GM23338 (cell line): ENCODE results near the gene SLC25A34.

Experiments used
- CREB1 ChIP-seq: fragments of 250-450 bp; sonication (Bioruptor Pico); IDR thresholded peaks from 2 replicates; pipeline ENCODE4 v1.5.0; 2020; ENCODE audit warnings: low read depth, mild to moderate bottlenecking, moderate library complexity
- ETS1 ChIP-seq: IDR thresholded peaks from 2 replicates; pipeline ENCODE4 v1.6.1; 2016; ENCODE audit warnings: antibody characterized with exemption
- EZH2 ChIP-seq: fragments of 200-600 bp; sonication (generic); IDR thresholded peaks from one replicate; pipeline ENCODE4 v1.8.0; 2017; ENCODE audit warnings: antibody characterized with exemption, mild to moderate bottlenecking, low read depth; ENCODE audit not compliant: unreplicated experiment
- EZH2phosphoT487 ChIP-seq: fragments of 200-600 bp; sonication (generic); IDR thresholded peaks from one replicate; pipeline ENCODE4 v1.8.1; 2018; ENCODE audit warnings: antibody characterized with exemption; ENCODE audit not compliant: unreplicated experiment
- JUNB ChIP-seq: IDR thresholded peaks from one replicate; pipeline ENCODE4 v1.6.1; 2016; ENCODE audit warnings: antibody characterized with exemption; ENCODE audit not compliant: unreplicated experiment
- POLR2AphosphoS5 ChIP-seq: IDR thresholded peaks from 2 replicates; pipeline ENCODE4 v1.6.1; 2016; ENCODE audit warnings: antibody characterized with exemption, low read depth
- REST ChIP-seq: IDR thresholded peaks from one replicate; pipeline ENCODE4 v1.6.1; 2018; ENCODE audit warnings: antibody characterized with exemption; ENCODE audit not compliant: unreplicated experiment
- ZNF114 ChIP-seq: fragments of 250-450 bp; sonication (Bioruptor Pico); IDR thresholded peaks from 2 replicates; pipeline ENCODE4 v1.5.0; 2020; ENCODE audit warnings: mild to moderate bottlenecking, moderate library complexity
- TF ChIP-seq, protein P1 (sequence below), 2 experiments: fragments of 200-600 bp in 1 of 2; sonication (generic) in 1 of 2; conservative IDR thresholded peaks; 2 replicates each; pipeline versions ENCODE4 v1.5.1 to v1.6.1; 2016 to 2017; ENCODE audit warnings: antibody characterized with exemption in 2 of 2, low read depth in 2 of 2, mild to moderate bottlenecking in 2 of 2, moderate library complexity in 1 of 2

- TF ChIP-seq POLR2AphosphoS5, result no peak
- no peak for TF ChIP-seq EZH2phosphoT487
- no peak for TF ChIP-seq REST
- TF ChIP-seq, protein P1, sequence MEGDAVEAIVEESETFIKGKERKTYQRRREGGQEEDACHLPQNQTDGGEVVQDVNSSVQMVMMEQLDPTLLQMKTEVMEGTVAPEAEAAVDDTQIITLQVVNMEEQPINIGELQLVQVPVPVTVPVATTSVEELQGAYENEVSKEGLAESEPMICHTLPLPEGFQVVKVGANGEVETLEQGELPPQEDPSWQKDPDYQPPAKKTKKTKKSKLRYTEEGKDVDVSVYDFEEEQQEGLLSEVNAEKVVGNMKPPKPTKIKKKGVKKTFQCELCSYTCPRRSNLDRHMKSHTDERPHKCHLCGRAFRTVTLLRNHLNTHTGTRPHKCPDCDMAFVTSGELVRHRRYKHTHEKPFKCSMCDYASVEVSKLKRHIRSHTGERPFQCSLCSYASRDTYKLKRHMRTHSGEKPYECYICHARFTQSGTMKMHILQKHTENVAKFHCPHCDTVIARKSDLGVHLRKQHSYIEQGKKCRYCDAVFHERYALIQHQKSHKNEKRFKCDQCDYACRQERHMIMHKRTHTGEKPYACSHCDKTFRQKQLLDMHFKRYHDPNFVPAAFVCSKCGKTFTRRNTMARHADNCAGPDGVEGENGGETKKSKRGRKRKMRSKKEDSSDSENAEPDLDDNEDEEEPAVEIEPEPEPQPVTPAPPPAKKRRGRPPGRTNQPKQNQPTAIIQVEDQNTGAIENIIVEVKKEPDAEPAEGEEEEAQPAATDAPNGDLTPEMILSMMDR (conservative IDR thresholded peaks at IDR 0.05; ENCODE audit: low read depth in 2 of 2), result no peak
- TF ChIP-seq JUNB, result no peak
- TF ChIP-seq CREB1 (CRISPR knock-in tag), result no peak
- TF ChIP-seq EZH2, result no peak
- TF ChIP-seq ETS1, result no peak
- no peak for TF ChIP-seq ZNF114 (CRISPR knock-in tag)
These were observed 5.6 kb upstream of the SLC25A34 start for GRCh38 chr1:15730423-15730822.
